Nucleus accumbens (tissue), 56 donors: ENCODE measurements around the gene RGP1.

Source experiments
- DNase-seq, 56 donors: peaks; one replicate each; lab custom pipeline; 2025; lab: John Stamatoyannopoulos, UW

The RGP1 gene

GRCh38 chr9:35718721-35719511 lies 30.2 kb upstream of the RGP1 start:
- DNase-seq = no peak

GRCh38 chr9:35719546-35719945 lies 29.5 kb upstream of the RGP1 start:
- DNase-seq = no peak

- no peak for DNase-seq
Measured at GRCh38 chr9:35723426-35723825, 25.7 kb upstream of the RGP1 start.

GRCh38 chr9:35723908-35724307 lies 25.2 kb upstream of the RGP1 start:
- no peak for DNase-seq

GRCh38 chr9:35725362-35725761 lies 23.7 kb upstream of the RGP1 start:
- DNase-seq = no peak

GRCh38 chr9:35726931-35727330 lies 22.2 kb upstream of the RGP1 start:
- DNase-seq = peak in 37 of 56 donors; percentile 1 to 80 (median 42)

GRCh38 chr9:35727676-35728040 lies 21.4 kb upstream of the RGP1 start:
- DNase-seq = no peak

GRCh38 chr9:35728041-35728971 lies 20.8 kb upstream of the RGP1 start:
- DNase-seq = peak in 20 of 56 donors; percentile 5 to 45 (median 20)

- no peak for DNase-seq
Measured at GRCh38 chr9:35729101-35729500, 20.0 kb upstream of the RGP1 start.

- peak in 21 of 56 donors; percentile 3 to 32 (median 17) for DNase-seq
Measured at GRCh38 chr9:35729700-35730485, 19.2 kb upstream of the RGP1 start.

GRCh38 chr9:35730486-35730854 lies 18.6 kb upstream of the RGP1 start:
- no peak for DNase-seq

- DNase-seq = peak in 4 of 56 donors; percentile 49 to 73 (median 62)
Measured at GRCh38 chr9:35731415-35732184, 17.5 kb upstream of the RGP1 start.

GRCh38 chr9:35732185-35732799 lies 16.8 kb upstream of the RGP1 start, which contains the start of the genes CREB3 and TLN1:
TSS of gene CREB3 (plus strand) at chr9:35732666. CDS start at chr9:35732773, 107 bp downstream.
TSS of gene TLN1 (minus strand) at chr9:35732195. CDS start at chr9:35725694, 6,501 bp downstream.
- DNase-seq = peak; percentile 86 to 100 (median 97)

GRCh38 chr9:35732800-35733541 lies 16.1 kb upstream of the RGP1 start:
- peak in 10 of 56 donors; percentile 16 to 57 (median 39) for DNase-seq

- DNase-seq = no peak
Measured at GRCh38 chr9:35734096-35734495, 15.0 kb upstream of the RGP1 start.

- DNase-seq = peak in 28 of 56 donors; percentile 2 to 62 (median 18)
Measured at GRCh38 chr9:35736201-35736633, 12.9 kb upstream of the RGP1 start.

GRCh38 chr9:35737143-35737542 lies 11.9 kb upstream of the RGP1 start:
- DNase-seq = no peak

- DNase-seq = no peak
Measured at GRCh38 chr9:35738186-35738585, 10.9 kb upstream of the RGP1 start.
